ENCODE measurements around the gene DDX20. TPM values are rescaled to one million over a fixed set of nuclear protein-coding genes. Genes with fewer than 3 reads are reported as not detected.
A peak's percentile ranks its signal among the peaks of the same experiment; 100 is the strongest.

The DDX20 gene
- total RNA-seq (17.8 TPM), polyA plus RNA-seq (10.9 TPM)
- long read RNA-seq, donor 1, full-length matches to known transcripts: 1 of 1 reads
- long read RNA-seq, donor 1, partial matches to known transcripts: 0 of 1 reads
- long read RNA-seq, donor 1, other reads (novel, unspliced or antisense): 0 of 1 reads
- long read RNA-seq, donor 2, full-length matches to known transcripts: 13 of 29 reads
- long read RNA-seq, donor 2, partial matches to known transcripts: 16 of 29 reads
- long read RNA-seq, donor 2, other reads (novel, unspliced or antisense): 0 of 29 reads
- long read RNA-seq, donor 3, full-length matches to known transcripts: 6 of 17 reads
- long read RNA-seq, donor 3, partial matches to known transcripts: 11 of 17 reads
- long read RNA-seq, donor 3, other reads (novel, unspliced or antisense): 0 of 17 reads
- long read RNA-seq, donor 4, full-length matches to known transcripts: 1 of 1 reads
- long read RNA-seq, donor 4, partial matches to known transcripts: 0 of 1 reads
- long read RNA-seq, donor 4, other reads (novel, unspliced or antisense): 0 of 1 reads
- long read RNA-seq, donor 5, full-length matches to known transcripts: 6 of 24 reads
- long read RNA-seq, donor 5, partial matches to known transcripts: 18 of 24 reads
- long read RNA-seq, donor 5, other reads (novel, unspliced or antisense): 0 of 24 reads
- long read RNA-seq, donor 6, full-length matches to known transcripts: 4 of 4 reads
- long read RNA-seq, donor 6, partial matches to known transcripts: 0 of 4 reads
- long read RNA-seq, donor 6, other reads (novel, unspliced or antisense): 0 of 4 reads
- long read RNA-seq, donor 7, full-length matches to known transcripts: 6 of 15 reads
- long read RNA-seq, donor 7, partial matches to known transcripts: 9 of 15 reads
- long read RNA-seq, donor 7, other reads (novel, unspliced or antisense): 0 of 15 reads
- long read RNA-seq, donor 8, full-length matches to known transcripts: 5 of 5 reads
- long read RNA-seq, donor 8, partial matches to known transcripts: 0 of 5 reads
- long read RNA-seq, donor 8, other reads (novel, unspliced or antisense): 0 of 5 reads
- long read RNA-seq, donor 9, full-length matches to known transcripts: 4 of 4 reads
- long read RNA-seq, donor 9, partial matches to known transcripts: 0 of 4 reads
- long read RNA-seq, donor 9, other reads (novel, unspliced or antisense): 0 of 4 reads
- long read RNA-seq, donor 10, full-length matches to known transcripts: 4 of 4 reads
- long read RNA-seq, donor 10, partial matches to known transcripts: 0 of 4 reads
- long read RNA-seq, donor 10, other reads (novel, unspliced or antisense): 0 of 4 reads

DNA sequence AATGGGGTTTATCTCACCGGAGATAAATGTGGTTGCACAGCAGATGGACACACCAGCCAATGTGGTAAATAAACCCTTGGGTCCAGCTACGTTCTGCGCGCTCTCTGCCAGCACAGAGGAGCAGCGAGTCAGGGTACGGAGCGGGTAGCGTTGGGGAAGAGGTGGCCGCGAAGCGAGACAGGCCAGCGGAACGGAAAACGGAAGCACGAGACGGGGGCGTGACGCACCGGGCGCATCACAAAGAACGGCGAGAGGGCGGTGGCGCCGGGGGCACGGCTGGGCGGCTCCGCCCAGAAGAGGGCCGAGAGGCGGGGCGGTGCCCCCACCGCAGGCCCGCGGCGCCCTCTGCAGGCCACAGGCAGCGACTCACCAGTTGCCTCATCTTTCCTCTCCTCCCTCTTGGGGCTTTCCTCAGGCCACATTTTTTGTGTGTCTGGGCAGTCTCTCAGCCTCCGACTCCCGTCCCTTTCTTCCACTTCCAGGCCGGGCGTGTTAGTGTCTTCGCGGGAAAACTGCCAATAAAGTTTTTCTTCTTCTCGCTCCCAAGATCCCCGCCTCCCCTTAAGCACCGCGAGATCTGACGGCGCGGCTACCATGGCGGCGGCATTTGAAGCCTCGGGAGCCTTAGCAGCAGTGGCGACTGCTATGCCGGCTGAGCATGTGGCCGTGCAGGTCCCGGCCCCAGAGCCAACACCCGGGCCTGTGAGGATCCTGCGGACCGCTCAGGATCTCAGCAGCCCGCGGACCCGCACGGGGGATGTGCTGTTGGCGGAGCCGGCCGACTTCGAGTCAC lies at the start of gene DDX20:
TSS of gene DDX20 (plus strand) at position 571 of the 793 bp plus-strand sequence. CDS start at position 595, 24 bp downstream.
- peak within 1 kb of the TSS; percentile 85 to 99 for H3K27ac ChIP-seq (ENCODE audit: low read depth in 1 of 2, low read length in 1 of 2)

DNA sequence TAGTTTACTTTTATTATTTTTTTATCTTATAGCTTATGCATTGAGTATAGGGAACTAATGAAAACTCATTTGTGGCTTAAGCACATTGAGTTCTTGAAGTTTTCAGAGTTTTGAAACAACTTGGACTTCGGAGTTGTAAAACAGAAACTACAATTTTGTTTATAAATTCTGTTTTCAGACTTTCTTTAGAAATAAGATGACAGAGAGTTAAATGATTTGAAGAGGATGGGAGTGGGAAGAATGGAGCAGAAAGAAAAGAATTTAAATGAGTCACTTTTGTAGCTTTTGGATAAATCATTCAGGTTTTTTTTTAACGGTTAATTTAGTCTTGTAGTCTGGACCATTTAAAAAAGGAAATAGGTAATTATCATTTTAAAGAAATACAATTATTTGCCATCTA lies 48.8 kb upstream of the DDX20 start:
- H3K4me3 ChIP-seq (ENCODE audit: low read length in 2 of 2): no peak overlapping the region
- H3K4me1 ChIP-seq (ENCODE audit: control insufficient read depth in 2 of 2, insufficient read depth in 2 of 2, low read length in 2 of 2): no peaks in the 10 kb centered on the region
- H3K27me3 ChIP-seq (ENCODE audit: control insufficient read depth in 2 of 2, insufficient read depth in 1 of 2, low read length in 1 of 2): no peaks in the 10 kb centered on the region
- peaks cover 20 to 51% of the 10 kb centered on the region in 2 donors for H3K36me3 ChIP-seq (ENCODE audit: control insufficient read depth in 2 of 2, insufficient read depth in 2 of 2, low read length in 1 of 2)
- H3K27ac ChIP-seq (ENCODE audit: low read depth in 1 of 2, low read length in 1 of 2): no peak overlapping the region
- no peak for DNase-seq (ENCODE audit: low read depth in 6 of 9, low spot score in 9 of 9)
- H3K9me3 ChIP-seq (ENCODE audit: control insufficient read depth in 2 of 2, insufficient read depth in 1 of 2, low read length in 1 of 2): no peaks in the 10 kb centered on the region
- 98% methylated on average over 2 of the region's 2 CpGs for WGBS

More for the DNA sequence above, at the start of gene DDX20:
- Histone ChIP-seq H3K4me3 (ENCODE audit: low read length in 2 of 2) (peak within 1 kb of the TSS; percentile 92 to 96), H3K27me3 (ENCODE audit: control insufficient read depth in 2 of 2, insufficient read depth in 1 of 2, low read length in 1 of 2) (no peaks in the 10 kb centered on the region), H3K9me3 (ENCODE audit: control insufficient read depth in 2 of 2, insufficient read depth in 1 of 2, low read length in 1 of 2) (no peaks in the 10 kb centered on the region), H3K36me3 (ENCODE audit: control insufficient read depth in 2 of 2, insufficient read depth in 2 of 2, low read length in 1 of 2) (peaks cover 0 to 16% of the 10 kb centered on the region in 2 donors), H3K4me1 (ENCODE audit: control insufficient read depth in 2 of 2, insufficient read depth in 2 of 2, low read length in 2 of 2) (peaks cover 11 to 54% of the 10 kb centered on the region in 2 donors)
- under 1% methylated on average over 67 of the region's 67 CpGs for WGBS
- DNase-seq (ENCODE audit: low read depth in 6 of 9, low spot score in 9 of 9): peak; percentile 83 to 98 (median 92)

DNA sequence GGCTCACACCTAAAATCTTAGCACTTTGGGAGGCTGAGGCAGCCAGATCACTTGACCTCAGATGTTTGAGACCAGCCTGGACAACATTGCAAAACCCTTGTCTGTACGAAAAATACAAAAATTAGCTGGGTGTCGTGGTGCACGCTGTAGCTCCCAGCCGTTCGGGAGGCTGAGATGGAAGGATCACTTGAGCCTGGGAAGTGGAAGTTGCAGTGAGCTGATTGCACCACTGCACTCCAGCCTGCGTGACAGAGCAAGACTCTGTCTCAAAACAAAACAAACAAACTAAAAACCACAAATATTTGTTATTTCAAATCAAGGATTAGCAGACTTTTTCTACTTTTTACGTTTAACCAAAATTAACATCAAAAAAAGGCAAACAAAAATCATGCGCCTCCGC lies 47.8 kb upstream of the DDX20 start:
- no peak overlapping the region for H3K27ac ChIP-seq (ENCODE audit: low read depth in 1 of 2, low read length in 1 of 2)
- H3K27me3 ChIP-seq (ENCODE audit: control insufficient read depth in 2 of 2, insufficient read depth in 1 of 2, low read length in 1 of 2): no peaks in the 10 kb centered on the region
- H3K4me1 ChIP-seq (ENCODE audit: control insufficient read depth in 2 of 2, insufficient read depth in 2 of 2, low read length in 2 of 2): no peaks in the 10 kb centered on the region
- H3K4me3 ChIP-seq (ENCODE audit: low read length in 2 of 2): no peak overlapping the region
- no peak for DNase-seq (ENCODE audit: low read depth in 6 of 9, low spot score in 9 of 9)
- H3K9me3 ChIP-seq (ENCODE audit: control insufficient read depth in 2 of 2, insufficient read depth in 1 of 2, low read length in 1 of 2): no peaks in the 10 kb centered on the region
- peaks cover 20 to 46% of the 10 kb centered on the region in 2 donors for H3K36me3 ChIP-seq (ENCODE audit: control insufficient read depth in 2 of 2, insufficient read depth in 2 of 2, low read length in 1 of 2)
- 87% methylated on average over 9 of the region's 9 CpGs for WGBS

DNA sequence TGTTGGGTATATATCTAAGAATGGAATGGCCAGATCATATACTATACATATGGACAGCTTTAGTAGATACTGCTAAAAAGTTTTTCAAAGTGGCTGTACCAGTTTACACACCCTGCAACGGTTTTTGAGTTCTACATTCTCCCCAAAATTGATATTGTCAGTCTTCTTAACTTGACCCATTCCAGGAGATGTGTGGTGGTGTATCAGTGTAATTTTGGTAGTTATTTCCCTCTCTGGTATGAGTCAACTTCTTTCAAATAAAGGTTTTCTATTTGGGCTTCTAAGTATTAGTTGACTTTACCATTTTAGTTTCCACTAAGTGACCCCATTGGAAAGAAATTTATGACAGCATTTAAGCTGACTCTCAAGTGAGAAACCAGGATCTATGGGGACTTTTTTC lies 45.7 kb upstream of the DDX20 start:
- DNase-seq (ENCODE audit: low read depth in 6 of 9, low spot score in 9 of 9): no peak
- 95% methylated on average over 1 of the region's 1 CpG for WGBS
- H3K27ac ChIP-seq (ENCODE audit: low read depth in 1 of 2, low read length in 1 of 2): no peak overlapping the region
- no peaks in the 10 kb centered on the region for H3K9me3 ChIP-seq (ENCODE audit: control insufficient read depth in 2 of 2, insufficient read depth in 1 of 2, low read length in 1 of 2)
- no peaks in the 10 kb centered on the region for H3K4me1 ChIP-seq (ENCODE audit: control insufficient read depth in 2 of 2, insufficient read depth in 2 of 2, low read length in 2 of 2)
- H3K27me3 ChIP-seq (ENCODE audit: control insufficient read depth in 2 of 2, insufficient read depth in 1 of 2, low read length in 1 of 2): no peaks in the 10 kb centered on the region
- no peak overlapping the region for H3K4me3 ChIP-seq (ENCODE audit: low read length in 2 of 2)
- peaks cover 9 to 30% of the 10 kb centered on the region in 2 donors for H3K36me3 ChIP-seq (ENCODE audit: control insufficient read depth in 2 of 2, insufficient read depth in 2 of 2, low read length in 1 of 2)

- H3K36me3 ChIP-seq (ENCODE audit: control insufficient read depth in 2 of 2, insufficient read depth in 2 of 2, low read length in 1 of 2): peaks cover 0 to 8% of the 10 kb centered on the region in 2 donors
Observed at GRCh38 chr1:111716333-111716732, 39.4 kb upstream of the DDX20 start.

GRCh38 chr1:111717450-111717849 lies 38.3 kb upstream of the DDX20 start:
- Histone ChIP-seq H3K4me3 (ENCODE audit: low read length in 2 of 2) (no peak overlapping the region), H3K27me3 (ENCODE audit: control insufficient read depth in 2 of 2, insufficient read depth in 1 of 2, low read length in 1 of 2) (no peaks in the 10 kb centered on the region), H3K9me3 (ENCODE audit: control insufficient read depth in 2 of 2, insufficient read depth in 1 of 2, low read length in 1 of 2) (no peaks in the 10 kb centered on the region), H3K4me1 (ENCODE audit: control insufficient read depth in 2 of 2, insufficient read depth in 2 of 2, low read length in 2 of 2) (no peaks in the 10 kb centered on the region), H3K36me3 (ENCODE audit: control insufficient read depth in 2 of 2, insufficient read depth in 2 of 2, low read length in 1 of 2) (peaks cover 0 to 8% of the 10 kb centered on the region in 2 donors), H3K27ac (ENCODE audit: low read depth in 1 of 2, low read length in 1 of 2) (no peak overlapping the region)
- over 99% methylated on average over 2 of the region's 2 CpGs for WGBS
- no peak for DNase-seq (ENCODE audit: low read depth in 6 of 9, low spot score in 9 of 9)

More at GRCh38 chr1:111716333-111716732, 39.4 kb upstream of the DDX20 start:
- 94% methylated on average over 3 of the region's 3 CpGs for WGBS
- Histone ChIP-seq H3K4me1 (ENCODE audit: control insufficient read depth in 2 of 2, insufficient read depth in 2 of 2, low read length in 2 of 2) (no peaks in the 10 kb centered on the region), H3K9me3 (ENCODE audit: control insufficient read depth in 2 of 2, insufficient read depth in 1 of 2, low read length in 1 of 2) (no peaks in the 10 kb centered on the region), H3K4me3 (ENCODE audit: low read length in 2 of 2) (no peak overlapping the region), H3K27me3 (ENCODE audit: control insufficient read depth in 2 of 2, insufficient read depth in 1 of 2, low read length in 1 of 2) (no peaks in the 10 kb centered on the region), H3K27ac (ENCODE audit: low read depth in 1 of 2, low read length in 1 of 2) (no peak overlapping the region)
- DNase-seq (ENCODE audit: low read depth in 6 of 9, low spot score in 9 of 9): no peak

DNA sequence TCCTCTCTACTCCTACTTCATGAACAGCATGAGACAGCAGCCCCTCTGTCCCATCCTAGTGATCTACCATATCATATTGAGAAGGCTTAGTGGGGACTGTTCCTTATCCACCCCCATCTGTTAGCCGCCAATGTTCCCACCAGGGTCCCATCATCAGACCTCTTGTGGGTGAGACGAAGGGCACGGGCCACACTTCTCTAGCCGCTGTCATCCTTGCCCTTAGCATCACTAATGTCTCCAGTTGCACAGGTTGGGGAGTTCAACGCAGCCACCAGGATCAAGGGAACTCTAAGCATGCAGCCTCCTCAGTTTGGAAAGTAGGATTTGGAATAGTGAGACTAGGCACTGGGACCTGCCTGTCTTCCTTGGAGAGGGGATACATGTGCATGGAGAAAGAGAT lies 36.6 kb upstream of the DDX20 start:
- no peaks in the 10 kb centered on the region for H3K9me3 ChIP-seq (ENCODE audit: control insufficient read depth in 2 of 2, insufficient read depth in 1 of 2, low read length in 1 of 2)
- no peaks in the 10 kb centered on the region for H3K27me3 ChIP-seq (ENCODE audit: control insufficient read depth in 2 of 2, insufficient read depth in 1 of 2, low read length in 1 of 2)
- peaks cover 0 to 8% of the 10 kb centered on the region in 2 donors for H3K36me3 ChIP-seq (ENCODE audit: control insufficient read depth in 2 of 2, insufficient read depth in 2 of 2, low read length in 1 of 2)
- no peaks in the 10 kb centered on the region for H3K4me1 ChIP-seq (ENCODE audit: control insufficient read depth in 2 of 2, insufficient read depth in 2 of 2, low read length in 2 of 2)
- 98% methylated on average over 5 of the region's 5 CpGs for WGBS
- H3K4me3 ChIP-seq (ENCODE audit: low read length in 2 of 2): no peak overlapping the region
- no peak overlapping the region for H3K27ac ChIP-seq (ENCODE audit: low read depth in 1 of 2, low read length in 1 of 2)
- DNase-seq (ENCODE audit: low read depth in 6 of 9, low spot score in 9 of 9): no peak

GRCh38 chr1:111719674-111720132 lies 36.0 kb upstream of the DDX20 start:
- DNase-seq (ENCODE audit: low read depth in 6 of 9, low spot score in 9 of 9): no peak
- Histone ChIP-seq H3K4me3 (ENCODE audit: low read length in 2 of 2) (no peak overlapping the region), H3K36me3 (ENCODE audit: control insufficient read depth in 2 of 2, insufficient read depth in 2 of 2, low read length in 1 of 2) (peaks cover 0 to 8% of the 10 kb centered on the region in 2 donors), H3K4me1 (ENCODE audit: control insufficient read depth in 2 of 2, insufficient read depth in 2 of 2, low read length in 2 of 2) (no peaks in the 10 kb centered on the region), H3K27ac (ENCODE audit: low read depth in 1 of 2, low read length in 1 of 2) (no peak overlapping the region), H3K27me3 (ENCODE audit: control insufficient read depth in 2 of 2, insufficient read depth in 1 of 2, low read length in 1 of 2) (no peaks in the 10 kb centered on the region), H3K9me3 (ENCODE audit: control insufficient read depth in 2 of 2, insufficient read depth in 1 of 2, low read length in 1 of 2) (no peaks in the 10 kb centered on the region)
- WGBS: 91% methylated on average over 4 of the region's 4 CpGs

All from thymus (tissue), 14 donors.